ENCODE results near the gene COL5A3. TPM values are rescaled to one million over a fixed set of nuclear protein-coding genes. Genes with fewer than 3 reads are reported as not detected.

The COL5A3 gene
- total RNA-seq, 4 donors from 2014 or later = 3.7 to 7.4 (median 5.2) TPM

GRCh38 chr19:9961103-9961502 lies 49.2 kb downstream of the COL5A3 start:
- Histone ChIP-seq H3K4me3 (no peak overlapping the region), H3K27me3 (peaks cover 0 to 7% (median 0%) of the 10 kb centered on the region in 4 donors), H3K36me3 (peaks cover 0 to 38% (median 0%) of the 10 kb centered on the region in 3 donors), H3K9me3 (no peaks in the 10 kb centered on the region), H3K27ac (no peak overlapping the region), H3K4me1 (no peaks in the 10 kb centered on the region)
- DNase-seq = no peak
- WGBS, 2 donors = 76 to 84% methylated on average over 4 of the region's 4 CpGs
- no peak for TF ChIP-seq POLR2A (IDR thresholded peaks at IDR 0.05)
- TF ChIP-seq, protein P1, sequence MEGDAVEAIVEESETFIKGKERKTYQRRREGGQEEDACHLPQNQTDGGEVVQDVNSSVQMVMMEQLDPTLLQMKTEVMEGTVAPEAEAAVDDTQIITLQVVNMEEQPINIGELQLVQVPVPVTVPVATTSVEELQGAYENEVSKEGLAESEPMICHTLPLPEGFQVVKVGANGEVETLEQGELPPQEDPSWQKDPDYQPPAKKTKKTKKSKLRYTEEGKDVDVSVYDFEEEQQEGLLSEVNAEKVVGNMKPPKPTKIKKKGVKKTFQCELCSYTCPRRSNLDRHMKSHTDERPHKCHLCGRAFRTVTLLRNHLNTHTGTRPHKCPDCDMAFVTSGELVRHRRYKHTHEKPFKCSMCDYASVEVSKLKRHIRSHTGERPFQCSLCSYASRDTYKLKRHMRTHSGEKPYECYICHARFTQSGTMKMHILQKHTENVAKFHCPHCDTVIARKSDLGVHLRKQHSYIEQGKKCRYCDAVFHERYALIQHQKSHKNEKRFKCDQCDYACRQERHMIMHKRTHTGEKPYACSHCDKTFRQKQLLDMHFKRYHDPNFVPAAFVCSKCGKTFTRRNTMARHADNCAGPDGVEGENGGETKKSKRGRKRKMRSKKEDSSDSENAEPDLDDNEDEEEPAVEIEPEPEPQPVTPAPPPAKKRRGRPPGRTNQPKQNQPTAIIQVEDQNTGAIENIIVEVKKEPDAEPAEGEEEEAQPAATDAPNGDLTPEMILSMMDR (IDR thresholded peaks at IDR 0.05) = no peak
- intact Hi-C loops (cut with DNase I) = no loop called here

DNA sequence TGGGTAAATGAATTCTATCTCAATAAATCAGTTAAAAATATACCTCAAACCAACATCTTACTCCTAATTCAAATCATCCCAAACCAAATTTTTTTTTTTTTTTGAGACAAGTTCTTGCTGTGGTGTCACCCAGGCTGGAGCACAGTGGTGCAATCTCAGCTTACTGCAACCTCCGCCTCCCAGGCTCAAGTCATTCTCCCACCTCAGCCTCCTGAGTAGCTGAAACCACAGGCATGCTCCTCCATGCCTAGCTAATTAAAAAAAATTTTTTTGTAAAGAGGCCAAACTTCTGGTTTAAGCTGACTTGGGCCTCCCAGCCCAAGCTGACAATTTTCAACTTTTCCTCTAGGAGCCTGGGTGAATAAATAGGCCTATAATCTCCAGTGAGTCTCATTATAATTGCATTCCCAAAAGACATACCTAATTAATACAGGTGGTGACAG lies 51.9 kb downstream of the COL5A3 start:
- no peak for DNase-seq
- H3K4me3 ChIP-seq = no peak overlapping the region
- H3K4me1 ChIP-seq = no peaks in the 10 kb centered on the region
- intact Hi-C loops (cut with DNase I) = no loop called here
- 50 to 59% methylated on average over 1 of the region's 1 CpG for WGBS, 2 donors
- no peak for TF ChIP-seq POLR2A (IDR thresholded peaks at IDR 0.05)
- TF ChIP-seq, protein P1 (IDR thresholded peaks at IDR 0.05) = no peak
- no peaks in the 10 kb centered on the region for H3K27me3 ChIP-seq
- peaks cover 0 to 33% (median 0%) of the 10 kb centered on the region in 3 donors for H3K36me3 ChIP-seq
- H3K9me3 ChIP-seq = no peaks in the 10 kb centered on the region
- no peak overlapping the region for H3K27ac ChIP-seq

- peaks cover 0 to 21% (median 0%) of the 10 kb centered on the region in 3 donors for H3K36me3 ChIP-seq
- H3K27ac ChIP-seq = no peak overlapping the region
- H3K27me3 ChIP-seq = no peaks in the 10 kb centered on the region
- H3K4me3 ChIP-seq = no peak overlapping the region
- TF ChIP-seq POLR2A (IDR thresholded peaks at IDR 0.05) = no peak
- TF ChIP-seq, protein P1 (IDR thresholded peaks at IDR 0.05) = no peak
- DNase-seq = no peak
- no peaks in the 10 kb centered on the region for H3K4me1 ChIP-seq
- no peaks in the 10 kb centered on the region for H3K9me3 ChIP-seq
- 40 to 41% methylated on average over 3 of the region's 3 CpGs for WGBS, 2 donors
- intact Hi-C loops (cut with DNase I) = no loop called here
These were observed 53.3 kb downstream of the COL5A3 start for GRCh38 chr19:9956956-9957355.

GRCh38 chr19:9953802-9954542 lies 56.3 kb downstream of the COL5A3 start:
- no peaks in the 10 kb centered on the region for H3K4me1 ChIP-seq
- 53 to 54% methylated on average over 15 of the region's 18 CpGs for WGBS, 2 donors
- no peak for DNase-seq
- H3K36me3 ChIP-seq = no peaks in the 10 kb centered on the region
- H3K27me3 ChIP-seq = no peaks in the 10 kb centered on the region
- intact Hi-C loops (cut with DNase I) = no loop called here
- no peaks in the 10 kb centered on the region for H3K9me3 ChIP-seq
- TF ChIP-seq, protein P1 (IDR thresholded peaks at IDR 0.05) = no peak
- TF ChIP-seq POLR2A (IDR thresholded peaks at IDR 0.05) = no peak
- no peak overlapping the region for H3K27ac ChIP-seq
- H3K4me3 ChIP-seq = no peak overlapping the region

DNA sequence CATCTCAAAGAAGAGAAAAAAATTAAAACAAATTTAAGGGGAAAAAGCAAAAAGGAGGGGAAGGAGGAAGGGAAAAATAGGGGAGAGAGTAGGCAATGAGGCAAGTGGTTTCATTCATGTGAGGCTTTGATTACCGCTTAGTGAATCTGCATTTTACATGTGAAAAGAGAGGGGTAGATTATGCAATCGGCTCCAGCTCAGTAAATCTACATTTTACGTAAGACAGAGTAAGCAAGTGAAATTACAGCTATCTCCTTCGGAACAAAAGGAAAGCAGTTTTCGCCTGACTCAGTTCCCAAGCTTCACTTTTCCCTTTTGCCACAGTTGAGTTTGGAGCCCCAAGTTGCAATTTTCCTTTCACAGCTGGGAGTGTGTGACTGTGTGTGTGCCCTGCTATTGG lies 58.0 kb downstream of the COL5A3 start:
- 53 to 69% methylated on average over 5 of the region's 5 CpGs for WGBS, 2 donors
- intact Hi-C loops (cut with DNase I) = no loop called here
- Histone ChIP-seq H3K27me3 (no peaks in the 10 kb centered on the region), H3K4me1 (no peaks in the 10 kb centered on the region), H3K9me3 (no peaks in the 10 kb centered on the region), H3K27ac (no peak overlapping the region), H3K4me3 (no peak overlapping the region), H3K36me3 (no peaks in the 10 kb centered on the region)
- DNase-seq = no peak
- no peak for TF ChIP-seq POLR2A (IDR thresholded peaks at IDR 0.05)
- TF ChIP-seq, protein P1 (IDR thresholded peaks at IDR 0.05) = no peak

Data from esophagus squamous epithelium (tissue), 5 donors.